Stimulated activated CD4-positive, alpha-beta T cell treated with anti-CD3 and anti-CD28 coated beads, Interleukin-12 subunit alpha, Interleukin-12 subunit beta, amount 100 ng/mL, for 24 hours (primary cell): ENCODE results near the gene INSIG1.

Experiments
- DNase-seq, 2 experiments: peaks; one replicate each; pipeline ENCODE4 v3.0.0-alpha.2; 2020; ENCODE audit warnings: low read depth in 2 of 2

Gene INSIG1

GRCh38 chr7:155349601-155350331, 52.1 kb downstream of the INSIG1 start:
- no peak for DNase-seq

- no peak for DNase-seq
Observed at GRCh38 chr7:155351120-155351870, 53.6 kb downstream of the INSIG1 start.

- no peak for DNase-seq
Observed at GRCh38 chr7:155352076-155352752, 54.5 kb downstream of the INSIG1 start.

DNA sequence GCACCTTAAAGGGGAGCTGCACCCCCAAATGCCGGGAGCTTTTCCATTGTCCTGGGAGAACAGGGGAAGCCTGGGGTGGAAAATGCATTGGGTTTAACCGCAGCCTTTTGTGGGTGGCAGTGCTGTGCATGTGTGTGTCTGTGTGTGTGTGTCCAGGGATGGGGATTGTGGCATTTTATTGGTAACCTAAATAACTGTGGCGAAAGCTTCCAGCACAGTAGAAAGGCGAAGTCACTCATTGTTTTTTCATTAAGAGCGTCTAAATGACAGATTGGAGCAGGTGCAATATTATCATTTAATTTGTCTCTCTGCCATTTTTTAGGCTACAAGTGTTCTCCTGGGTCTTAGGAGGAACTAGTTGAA, 55.1 kb downstream of the INSIG1 start:
- DNase-seq = no peak

- DNase-seq = no peak
Observed at GRCh38 chr7:155353256-155353897, 55.7 kb downstream of the INSIG1 start.

- no peak for DNase-seq
Observed at GRCh38 chr7:155354371-155355048, 56.8 kb downstream of the INSIG1 start.

DNA sequence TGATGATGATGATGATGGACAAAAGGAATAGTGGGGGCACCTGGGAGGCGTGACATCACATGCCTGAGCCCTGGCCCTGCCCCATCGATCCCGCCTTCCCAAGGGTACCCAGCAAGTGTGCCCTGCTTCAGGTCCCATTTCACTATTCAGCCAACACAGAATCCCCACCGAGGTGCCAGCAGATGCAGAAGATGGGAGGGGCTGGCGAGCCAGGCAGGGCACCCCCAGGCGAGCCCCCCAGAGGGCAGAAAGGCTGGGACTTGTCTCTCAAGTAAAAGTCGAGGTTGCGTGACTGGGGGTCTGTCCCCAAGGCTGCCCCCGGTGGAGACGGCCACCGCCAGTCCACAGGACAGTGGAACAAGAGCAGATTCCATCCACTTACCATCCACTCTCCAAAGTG, 57.5 kb downstream of the INSIG1 start:
- no peak for DNase-seq

GRCh38 chr7:155355745-155356144, 58.1 kb downstream of the INSIG1 start:
- no peak for DNase-seq

GRCh38 chr7:155356323-155357105, 58.8 kb downstream of the INSIG1 start:
- DNase-seq = no peak

- DNase-seq = no peak
Observed at GRCh38 chr7:155357573-155358041, 59.9 kb downstream of the INSIG1 start.

DNA sequence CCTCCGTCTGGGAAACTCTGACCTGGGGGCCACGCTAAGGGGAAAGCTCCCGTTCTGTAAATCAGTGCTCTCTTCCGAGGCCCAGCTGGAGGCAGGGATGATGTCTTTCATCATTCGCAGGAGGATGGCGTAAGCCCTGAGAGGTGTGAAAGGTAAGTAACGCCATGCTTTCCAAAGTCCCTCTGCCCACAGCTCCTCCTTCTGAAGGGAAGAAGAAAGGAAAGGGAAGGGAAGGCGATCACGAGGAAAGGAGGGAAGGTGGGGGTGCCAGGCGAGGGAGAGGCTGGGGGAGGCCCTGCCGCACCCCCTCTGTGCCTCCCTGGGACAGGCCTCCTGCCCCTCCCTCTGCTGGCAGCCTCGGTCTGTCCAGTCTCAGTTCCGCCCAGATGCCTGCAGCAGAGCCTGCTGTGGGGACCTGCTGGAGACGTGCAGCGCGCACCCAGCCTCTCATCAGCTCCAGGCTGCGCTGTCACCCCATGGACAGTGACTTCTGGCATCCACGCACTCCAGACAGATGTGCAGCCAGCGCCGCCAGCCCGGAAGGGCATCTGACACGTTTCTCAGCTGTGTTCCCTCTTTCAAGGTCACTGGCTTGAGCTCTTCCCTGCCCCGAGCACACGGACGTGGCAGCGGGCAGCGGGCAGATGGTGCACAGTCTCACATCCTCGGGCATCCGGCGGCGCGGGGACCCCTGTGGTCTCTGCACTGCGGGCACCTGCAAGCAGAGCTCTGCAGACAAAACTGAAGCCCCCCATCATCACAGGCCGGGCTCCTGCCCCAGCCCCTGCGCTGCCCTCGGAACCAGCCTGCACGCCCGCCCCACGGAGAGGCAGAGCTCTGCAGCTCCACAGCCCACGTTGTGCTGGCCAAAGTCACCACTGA, 60.6 kb downstream of the INSIG1 start:
- no peak for DNase-seq

GRCh38 chr7:155358948-155359712, 61.5 kb downstream of the INSIG1 start:
- DNase-seq = no peak
